ENCODE measurements around the gene REPS2.

REPS2 gene

GRCh38 chrX:17098516-17099247 is 152.2 kb downstream of the REPS2 start:
- no peaks in the 10 kb centered on the region for H3K36me3 ChIP-seq (ENCODE audit: insufficient read depth, low read length)
- H3K4me3 ChIP-seq (ENCODE audit: low read depth in 1 of 2, low read length in 2 of 2) = no peak overlapping the region
- no peaks in the 10 kb centered on the region for H3K27me3 ChIP-seq (ENCODE audit: control insufficient read depth in 1 of 2, insufficient read depth in 2 of 2, low read length in 2 of 2)
- no peaks in the 10 kb centered on the region for H3K4me1 ChIP-seq (ENCODE audit: insufficient read depth, low read length)
- no peak overlapping the region for H3K9ac ChIP-seq (ENCODE audit: low read length)
- no peak overlapping the region for H3K27ac ChIP-seq (ENCODE audit: low read depth, low read length)
- H3K9me3 ChIP-seq (ENCODE audit: low read length) = no peaks in the 10 kb centered on the region

GRCh38 chrX:17104433-17104832 is 158.0 kb downstream of the REPS2 start:
- Histone ChIP-seq H3K9ac (ENCODE audit: low read length) (no peak overlapping the region), H3K4me1 (ENCODE audit: insufficient read depth, low read length) (no peaks in the 10 kb centered on the region), H3K27me3 (ENCODE audit: control insufficient read depth in 1 of 2, insufficient read depth in 2 of 2, low read length in 2 of 2) (no peaks in the 10 kb centered on the region), H3K9me3 (ENCODE audit: low read length) (no peaks in the 10 kb centered on the region), H3K36me3 (ENCODE audit: insufficient read depth, low read length) (no peaks in the 10 kb centered on the region), H3K27ac (ENCODE audit: low read depth, low read length) (no peak overlapping the region), H3K4me3 (ENCODE audit: low read depth in 1 of 2, low read length in 2 of 2) (no peak overlapping the region)

GRCh38 chrX:17120816-17121215 is 174.4 kb downstream of the REPS2 start:
- Histone ChIP-seq H3K36me3 (ENCODE audit: insufficient read depth, low read length) (no peaks in the 10 kb centered on the region), H3K27ac (ENCODE audit: low read depth, low read length) (no peak overlapping the region), H3K27me3 (ENCODE audit: control insufficient read depth in 1 of 2, insufficient read depth in 2 of 2, low read length in 2 of 2) (no peaks in the 10 kb centered on the region), H3K9me3 (ENCODE audit: low read length) (no peaks in the 10 kb centered on the region), H3K9ac (ENCODE audit: low read length) (no peak overlapping the region), H3K4me3 (ENCODE audit: low read depth in 1 of 2, low read length in 2 of 2) (no peak overlapping the region), H3K4me1 (ENCODE audit: insufficient read depth, low read length) (no peaks in the 10 kb centered on the region)

- Histone ChIP-seq H3K4me1 (ENCODE audit: insufficient read depth, low read length) (peaks cover 6% of the 10 kb centered on the region), H3K9ac (ENCODE audit: low read length) (no peak overlapping the region), H3K4me3 (ENCODE audit: low read depth in 1 of 2, low read length in 2 of 2) (no peak overlapping the region), H3K27me3 (ENCODE audit: control insufficient read depth in 1 of 2, insufficient read depth in 2 of 2, low read length in 2 of 2) (no peaks in the 10 kb centered on the region), H3K9me3 (ENCODE audit: low read length) (no peaks in the 10 kb centered on the region), H3K36me3 (ENCODE audit: insufficient read depth, low read length) (no peaks in the 10 kb centered on the region), H3K27ac (ENCODE audit: low read depth, low read length) (no peak overlapping the region)
Measured at GRCh38 chrX:17154001-17154400, 207.5 kb downstream of the REPS2 start.

GRCh38 chrX:17160975-17161374 is 214.5 kb downstream of the REPS2 start:
- no peaks in the 10 kb centered on the region for H3K4me1 ChIP-seq (ENCODE audit: insufficient read depth, low read length)
- H3K4me3 ChIP-seq (ENCODE audit: low read depth in 1 of 2, low read length in 2 of 2) = no peak overlapping the region
- H3K9me3 ChIP-seq (ENCODE audit: low read length) = peaks cover 7% of the 10 kb centered on the region
- no peaks in the 10 kb centered on the region for H3K27me3 ChIP-seq (ENCODE audit: control insufficient read depth in 1 of 2, insufficient read depth in 2 of 2, low read length in 2 of 2)
- no peak overlapping the region for H3K27ac ChIP-seq (ENCODE audit: low read depth, low read length)
- H3K9ac ChIP-seq (ENCODE audit: low read length) = no peak overlapping the region
- no peaks in the 10 kb centered on the region for H3K36me3 ChIP-seq (ENCODE audit: insufficient read depth, low read length)

GRCh38 chrX:17161991-17162390 is 215.5 kb downstream of the REPS2 start:
- Histone ChIP-seq H3K9ac (ENCODE audit: low read length) (no peak overlapping the region), H3K9me3 (ENCODE audit: low read length) (peaks cover 7% of the 10 kb centered on the region), H3K27me3 (ENCODE audit: control insufficient read depth in 1 of 2, insufficient read depth in 2 of 2, low read length in 2 of 2) (no peaks in the 10 kb centered on the region), H3K4me1 (ENCODE audit: insufficient read depth, low read length) (no peaks in the 10 kb centered on the region), H3K27ac (ENCODE audit: low read depth, low read length) (no peak overlapping the region), H3K4me3 (ENCODE audit: low read depth in 1 of 2, low read length in 2 of 2) (no peak overlapping the region), H3K36me3 (ENCODE audit: insufficient read depth, low read length) (no peaks in the 10 kb centered on the region)

GRCh38 chrX:17164079-17164478 is 217.6 kb downstream of the REPS2 start:
- H3K27me3 ChIP-seq (ENCODE audit: control insufficient read depth in 1 of 2, insufficient read depth in 2 of 2, low read length in 2 of 2) = no peaks in the 10 kb centered on the region
- H3K4me1 ChIP-seq (ENCODE audit: insufficient read depth, low read length) = no peaks in the 10 kb centered on the region
- H3K9me3 ChIP-seq (ENCODE audit: low read length) = peaks cover 7% of the 10 kb centered on the region

GRCh38 chrX:17164941-17165340 is 218.5 kb downstream of the REPS2 start:
- peaks cover 7% of the 10 kb centered on the region for H3K9me3 ChIP-seq (ENCODE audit: low read length)

More at GRCh38 chrX:17164079-17164478, 217.6 kb downstream of the REPS2 start:
- Histone ChIP-seq H3K27ac (ENCODE audit: low read depth, low read length) (no peak overlapping the region), H3K9ac (ENCODE audit: low read length) (no peak overlapping the region), H3K4me3 (ENCODE audit: low read depth in 1 of 2, low read length in 2 of 2) (no peak overlapping the region), H3K36me3 (ENCODE audit: insufficient read depth, low read length) (no peaks in the 10 kb centered on the region)

GRCh38 chrX:17167915-17168314 is 221.5 kb downstream of the REPS2 start:
- no peaks in the 10 kb centered on the region for H3K9me3 ChIP-seq (ENCODE audit: low read length)
- H3K4me3 ChIP-seq (ENCODE audit: low read depth in 1 of 2, low read length in 2 of 2) = no peak overlapping the region
- no peaks in the 10 kb centered on the region for H3K4me1 ChIP-seq (ENCODE audit: insufficient read depth, low read length)
- no peak overlapping the region for H3K27ac ChIP-seq (ENCODE audit: low read depth, low read length)
- no peak overlapping the region for H3K9ac ChIP-seq (ENCODE audit: low read length)
- no peaks in the 10 kb centered on the region for H3K36me3 ChIP-seq (ENCODE audit: insufficient read depth, low read length)
- H3K27me3 ChIP-seq (ENCODE audit: control insufficient read depth in 1 of 2, insufficient read depth in 2 of 2, low read length in 2 of 2) = no peaks in the 10 kb centered on the region

More at GRCh38 chrX:17164941-17165340, 218.5 kb downstream of the REPS2 start:
- H3K27me3 ChIP-seq (ENCODE audit: control insufficient read depth in 1 of 2, insufficient read depth in 2 of 2, low read length in 2 of 2) = no peaks in the 10 kb centered on the region
- H3K4me1 ChIP-seq (ENCODE audit: insufficient read depth, low read length) = no peaks in the 10 kb centered on the region
- H3K27ac ChIP-seq (ENCODE audit: low read depth, low read length) = no peak overlapping the region
- H3K36me3 ChIP-seq (ENCODE audit: insufficient read depth, low read length) = no peaks in the 10 kb centered on the region
- no peak overlapping the region for H3K9ac ChIP-seq (ENCODE audit: low read length)
- H3K4me3 ChIP-seq (ENCODE audit: low read depth in 1 of 2, low read length in 2 of 2) = no peak overlapping the region

GRCh38 chrX:17170973-17171372 is 224.5 kb downstream of the REPS2 start:
- Histone ChIP-seq H3K4me1 (ENCODE audit: insufficient read depth, low read length) (no peaks in the 10 kb centered on the region), H3K27me3 (ENCODE audit: control insufficient read depth in 1 of 2, insufficient read depth in 2 of 2, low read length in 2 of 2) (no peaks in the 10 kb centered on the region), H3K36me3 (ENCODE audit: insufficient read depth, low read length) (no peaks in the 10 kb centered on the region), H3K9me3 (ENCODE audit: low read length) (no peaks in the 10 kb centered on the region), H3K4me3 (ENCODE audit: low read depth in 1 of 2, low read length in 2 of 2) (no peak overlapping the region), H3K9ac (ENCODE audit: low read length) (no peak overlapping the region), H3K27ac (ENCODE audit: low read depth, low read length) (no peak overlapping the region)

GRCh38 chrX:17174671-17175070 is 228.2 kb downstream of the REPS2 start:
- Histone ChIP-seq H3K4me1 (ENCODE audit: insufficient read depth, low read length) (no peaks in the 10 kb centered on the region), H3K4me3 (ENCODE audit: low read depth in 1 of 2, low read length in 2 of 2) (no peak overlapping the region), H3K27me3 (ENCODE audit: control insufficient read depth in 1 of 2, insufficient read depth in 2 of 2, low read length in 2 of 2) (no peaks in the 10 kb centered on the region), H3K27ac (ENCODE audit: low read depth, low read length) (no peak overlapping the region), H3K9ac (ENCODE audit: low read length) (no peak overlapping the region), H3K9me3 (ENCODE audit: low read length) (no peaks in the 10 kb centered on the region), H3K36me3 (ENCODE audit: insufficient read depth, low read length) (no peaks in the 10 kb centered on the region)

GRCh38 chrX:17182317-17182716 is 235.9 kb downstream of the REPS2 start:
- no peaks in the 10 kb centered on the region for H3K9me3 ChIP-seq (ENCODE audit: low read length)
- H3K4me1 ChIP-seq (ENCODE audit: insufficient read depth, low read length) = peaks cover 4% of the 10 kb centered on the region
- H3K4me3 ChIP-seq (ENCODE audit: low read depth in 1 of 2, low read length in 2 of 2) = no peak overlapping the region
- no peaks in the 10 kb centered on the region for H3K36me3 ChIP-seq (ENCODE audit: insufficient read depth, low read length)
- no peak overlapping the region for H3K9ac ChIP-seq (ENCODE audit: low read length)
- H3K27me3 ChIP-seq (ENCODE audit: control insufficient read depth in 1 of 2, insufficient read depth in 2 of 2, low read length in 2 of 2) = no peaks in the 10 kb centered on the region
- H3K27ac ChIP-seq (ENCODE audit: low read depth, low read length) = no peak overlapping the region
